Measurements from ENCODE around the gene ANO10.
"Not testable (repeated sequence)": the region's sequence is repeated elsewhere in the genome, so short reads cannot be mapped to it uniquely, and the experiment has no call there.

Gene ANO10

DNA sequence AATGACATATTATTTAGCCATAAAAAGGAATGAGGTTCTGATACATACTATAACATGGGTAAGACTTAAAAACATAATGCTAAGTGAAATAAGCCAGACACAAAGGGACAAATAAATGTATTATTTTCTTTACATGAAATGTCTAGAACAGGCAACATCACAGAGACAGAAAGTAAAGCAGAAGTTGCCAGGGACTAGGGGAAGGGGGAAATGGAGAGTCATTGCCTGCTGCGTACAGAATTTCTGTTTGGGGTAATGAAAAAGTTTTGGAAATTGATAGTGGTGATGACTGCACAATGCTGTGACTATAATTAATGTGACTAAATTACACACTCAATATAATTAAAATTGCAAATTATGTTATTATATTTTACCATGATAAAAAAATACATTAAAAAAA lies 99.9 kb downstream of the ANO10 start:
- DNase-seq (ENCODE audit: low read depth), result no peak

DNA sequence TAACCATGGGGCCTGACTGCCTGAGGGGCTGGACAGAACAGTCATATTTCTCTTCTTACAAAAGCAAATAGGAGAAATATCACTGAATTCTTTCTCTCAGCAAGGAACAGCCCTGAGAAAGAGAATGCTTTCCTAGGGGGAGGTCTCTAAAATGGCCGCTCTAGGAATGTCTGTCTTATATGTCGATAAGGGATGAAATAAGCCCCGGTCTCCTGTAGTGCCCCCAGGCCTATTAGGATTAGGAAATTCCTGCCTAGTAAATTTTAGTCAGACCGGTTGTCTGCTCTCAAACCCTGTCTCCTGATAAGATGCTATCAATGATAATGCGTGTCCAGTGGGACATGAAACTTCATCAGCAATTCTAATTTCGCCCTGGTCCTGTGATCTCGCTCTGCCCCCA lies 103.3 kb downstream of the ANO10 start:
- DNase-seq (ENCODE audit: low read depth), result not testable (repeated sequence)

DNA sequence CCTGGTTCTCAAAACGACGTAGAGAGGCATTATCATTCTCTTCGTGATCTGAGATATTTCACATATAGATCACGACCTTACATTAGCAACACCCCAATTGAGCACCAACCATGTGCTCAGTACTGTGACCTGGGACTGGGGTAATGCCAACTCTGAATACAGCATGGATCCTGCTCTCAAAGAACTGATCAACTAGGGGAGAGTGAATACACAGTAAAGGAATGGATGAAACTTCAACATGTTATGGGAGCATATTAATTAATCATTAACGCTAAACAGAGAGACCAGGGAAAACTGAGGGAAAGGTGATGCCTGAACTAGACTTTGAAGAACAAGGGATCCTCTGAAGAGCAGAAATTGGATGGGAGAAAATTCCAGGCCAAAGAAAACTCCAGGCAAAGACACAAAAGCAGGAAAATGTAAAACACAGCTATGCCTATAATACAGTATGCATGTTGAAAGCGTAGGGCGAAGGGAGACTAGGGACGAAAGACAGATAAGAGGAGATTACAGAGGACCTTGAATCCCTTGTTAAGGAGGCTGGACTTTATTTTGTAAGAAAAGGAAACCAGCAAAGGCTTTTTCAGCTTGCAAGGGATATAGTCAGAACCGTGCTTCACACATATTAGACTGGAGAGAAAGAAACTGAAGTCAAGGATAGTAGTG lies 105.7 kb downstream of the ANO10 start:
- no peak for DNase-seq (ENCODE audit: low read depth)

- no peak for DNase-seq (ENCODE audit: low read depth)
These were observed 106.4 kb downstream of the ANO10 start for GRCh38 chr3:43515208-43515917.

GRCh38 chr3:43512754-43513404 lies 108.9 kb downstream of the ANO10 start:
- no peak for DNase-seq (ENCODE audit: low read depth)

DNA sequence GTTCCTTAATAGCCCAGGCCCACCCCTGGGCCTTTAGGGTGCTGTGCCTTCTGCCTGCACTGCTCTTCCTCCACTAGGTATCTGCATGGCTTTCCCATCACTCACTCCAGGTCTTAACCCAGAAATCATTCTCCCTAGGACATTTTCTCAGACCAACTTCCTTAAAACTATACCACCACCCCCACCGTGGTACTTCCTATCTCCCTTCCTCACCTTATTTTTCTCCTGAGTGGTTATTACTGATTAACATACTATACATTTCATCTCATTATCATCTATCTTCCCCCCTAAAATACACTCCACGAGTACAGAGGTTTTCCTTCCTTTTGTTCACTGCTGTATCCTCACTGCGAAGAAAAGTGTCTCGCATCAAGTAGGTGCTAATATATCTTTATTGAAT lies 115.2 kb downstream of the ANO10 start:
- DNase-seq (ENCODE audit: low read depth), result no peak

- DNase-seq (ENCODE audit: low read depth), result no peak
These were observed 116.5 kb downstream of the ANO10 start for GRCh38 chr3:43505351-43505750.

DNA sequence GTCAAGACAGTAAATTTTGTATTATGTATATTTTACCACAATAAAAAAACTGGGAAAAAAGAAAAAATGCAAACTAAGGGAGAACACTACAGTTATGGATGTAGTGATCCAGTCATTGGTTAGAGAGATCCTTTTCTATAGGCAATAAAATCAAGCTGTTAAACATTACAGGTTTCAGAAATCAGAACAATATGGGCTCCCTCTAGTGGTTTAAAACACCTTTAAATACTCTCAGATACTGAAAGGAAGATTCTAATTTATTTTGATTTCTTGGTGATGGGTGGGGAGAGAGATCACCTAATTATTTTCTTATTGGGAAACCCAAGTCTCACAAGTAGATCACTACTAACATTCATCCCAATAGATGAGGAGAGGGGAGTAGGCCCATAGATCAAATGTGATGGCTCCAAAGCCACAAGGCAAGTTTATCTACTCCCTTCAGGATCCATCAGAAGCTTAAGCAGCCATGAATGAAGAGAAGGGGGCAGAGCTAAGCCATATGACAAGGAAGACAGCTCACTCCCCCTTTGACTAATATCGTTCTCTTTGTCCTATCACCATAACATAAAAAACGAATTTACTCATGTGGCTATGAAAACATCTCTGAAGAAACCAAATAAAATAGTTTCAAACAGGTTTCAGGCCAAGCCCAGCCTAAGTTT lies 118.6 kb downstream of the ANO10 start:
- DNase-seq (ENCODE audit: low read depth), result no peak

DNA sequence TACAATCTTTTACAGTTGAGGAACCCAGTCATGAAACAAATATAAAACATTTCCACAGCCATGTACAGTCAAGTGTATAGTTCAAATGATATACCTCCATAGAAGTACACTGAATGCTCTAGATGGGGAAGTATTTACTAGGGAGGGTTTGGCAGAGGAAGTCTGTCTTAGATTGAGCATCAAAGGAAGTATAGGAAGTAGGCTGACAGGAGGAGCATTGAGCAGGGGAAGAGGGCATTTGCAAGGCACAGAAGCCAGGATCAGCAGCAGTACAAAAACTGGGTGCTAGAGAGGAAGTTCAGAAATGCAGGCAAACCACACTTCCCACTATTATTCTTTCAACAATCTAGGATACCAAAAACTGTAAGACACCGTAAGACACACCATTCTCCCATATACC lies 122.6 kb downstream of the ANO10 start:
- DNase-seq (ENCODE audit: low read depth), result no peak

GRCh38 chr3:43497905-43498365 lies 123.9 kb downstream of the ANO10 start:
- no peak for DNase-seq (ENCODE audit: low read depth)

DNA sequence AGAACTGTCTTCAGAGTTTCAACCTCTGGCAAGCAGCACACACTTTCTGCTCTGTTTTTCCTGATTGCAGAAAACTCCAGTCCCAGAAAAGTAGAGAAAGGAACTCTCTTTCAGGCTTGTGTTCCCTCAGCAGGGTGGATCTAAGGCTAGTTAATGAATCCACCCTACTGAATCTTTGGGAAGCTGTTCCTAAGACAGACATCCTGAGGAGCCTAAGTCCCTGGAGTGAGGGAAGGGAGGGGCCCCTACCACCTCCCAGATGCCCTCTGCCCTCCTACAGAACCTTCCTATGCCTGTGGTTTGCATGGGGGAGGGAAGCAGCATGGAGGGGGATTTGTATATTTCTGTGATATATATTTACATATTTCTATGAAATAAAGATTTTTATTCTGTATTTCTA lies 124.4 kb downstream of the ANO10 start:
- DNase-seq (ENCODE audit: low read depth), result no peak

DNA sequence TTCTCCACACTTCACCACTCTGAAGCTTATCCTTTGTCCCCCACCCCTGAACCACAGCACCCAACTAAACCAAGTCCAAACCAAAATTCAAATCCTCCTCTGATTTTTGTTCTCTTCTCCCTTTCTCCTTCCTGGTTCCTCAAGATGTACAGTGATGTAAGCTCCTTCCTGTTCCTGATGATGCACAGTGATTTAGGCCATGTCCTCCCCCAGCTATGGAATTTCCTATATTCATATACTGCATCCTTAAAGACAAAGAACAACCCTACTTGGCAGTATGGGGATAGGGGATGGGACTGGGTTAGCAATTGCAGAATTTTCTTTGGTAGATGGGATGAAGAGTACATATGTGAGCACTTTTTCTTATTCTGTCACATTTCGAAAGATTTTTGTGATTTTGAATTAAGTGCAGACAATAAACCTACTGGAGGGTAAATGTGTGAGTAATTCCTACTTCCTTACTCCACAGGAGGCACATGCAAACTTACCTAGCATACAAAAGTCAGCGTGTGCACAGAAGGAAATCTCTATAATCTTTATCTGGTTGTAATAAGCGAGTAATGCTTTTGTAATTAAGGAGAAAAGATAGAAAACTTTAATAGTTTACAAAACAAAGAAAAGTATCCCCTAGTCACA lies 125.0 kb downstream of the ANO10 start:
- DNase-seq (ENCODE audit: low read depth), result no peak

- DNase-seq (ENCODE audit: low read depth), result not testable (repeated sequence)
These were observed 128.9 kb downstream of the ANO10 start for GRCh38 chr3:43492932-43493331.

GRCh38 chr3:43491807-43492206 lies 130.0 kb downstream of the ANO10 start:
- DNase-seq (ENCODE audit: low read depth), result not testable (repeated sequence)

GRCh38 chr3:43490640-43491185 lies 131.1 kb downstream of the ANO10 start:
- DNase-seq (ENCODE audit: low read depth), result no peak

GRCh38 chr3:43489930-43490329 lies 131.9 kb downstream of the ANO10 start:
- DNase-seq (ENCODE audit: low read depth), result no peak

- no peak for DNase-seq (ENCODE audit: low read depth)
These were observed 135.9 kb downstream of the ANO10 start for GRCh38 chr3:43485931-43486330.

DNA sequence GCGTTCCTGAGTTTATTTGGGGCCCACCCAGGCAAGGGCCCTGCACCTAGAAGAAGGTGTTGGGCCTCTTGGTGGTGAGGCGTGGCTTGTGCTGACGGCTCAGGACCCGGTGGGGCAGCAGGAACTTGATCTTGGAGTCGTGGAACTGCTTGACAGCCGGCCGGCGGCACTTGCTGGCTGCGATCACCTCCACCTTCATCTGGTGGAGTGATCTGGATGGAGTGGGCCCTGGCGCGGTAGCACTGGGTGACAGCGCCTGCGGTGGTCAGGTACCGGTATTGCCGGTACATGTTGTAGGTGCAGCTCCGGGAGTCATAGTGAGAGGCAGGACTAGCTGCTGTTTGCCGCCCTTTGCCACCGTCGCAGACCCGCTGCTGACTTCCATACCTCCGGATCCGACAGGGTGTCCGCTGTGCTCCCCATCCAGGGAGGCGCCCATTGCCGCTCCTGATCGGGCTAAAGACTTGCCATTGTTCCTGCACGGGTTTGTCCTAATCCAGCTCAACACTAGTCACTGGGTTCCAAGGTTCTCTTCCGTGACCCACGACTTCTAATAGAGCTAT lies 136.8 kb downstream of the ANO10 start:
- no peak for DNase-seq (ENCODE audit: low read depth)

GRCh38 chr3:43481375-43481774 lies 140.4 kb downstream of the ANO10 start:
- no peak for DNase-seq (ENCODE audit: low read depth)

DNA sequence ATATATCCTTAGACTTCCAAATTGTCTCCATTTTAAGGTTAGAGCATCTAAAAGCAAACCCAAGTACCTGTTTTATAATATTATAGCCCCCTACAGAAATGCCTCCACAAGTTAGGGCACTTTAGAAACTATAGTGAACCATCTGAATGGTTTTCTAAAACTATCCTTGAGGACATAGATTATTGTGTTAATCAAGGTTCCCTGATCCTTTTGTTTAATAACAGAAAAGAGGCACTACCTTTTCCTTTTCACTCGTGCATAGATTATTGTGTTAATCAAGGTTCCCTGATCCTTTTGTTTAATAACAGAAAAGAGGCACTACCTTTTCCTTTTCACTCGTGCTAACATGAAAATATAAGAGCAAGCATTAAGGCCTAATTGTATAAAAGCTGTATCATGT lies 143.0 kb downstream of the ANO10 start:
- DNase-seq (ENCODE audit: low read depth), result not testable (repeated sequence)

DNA sequence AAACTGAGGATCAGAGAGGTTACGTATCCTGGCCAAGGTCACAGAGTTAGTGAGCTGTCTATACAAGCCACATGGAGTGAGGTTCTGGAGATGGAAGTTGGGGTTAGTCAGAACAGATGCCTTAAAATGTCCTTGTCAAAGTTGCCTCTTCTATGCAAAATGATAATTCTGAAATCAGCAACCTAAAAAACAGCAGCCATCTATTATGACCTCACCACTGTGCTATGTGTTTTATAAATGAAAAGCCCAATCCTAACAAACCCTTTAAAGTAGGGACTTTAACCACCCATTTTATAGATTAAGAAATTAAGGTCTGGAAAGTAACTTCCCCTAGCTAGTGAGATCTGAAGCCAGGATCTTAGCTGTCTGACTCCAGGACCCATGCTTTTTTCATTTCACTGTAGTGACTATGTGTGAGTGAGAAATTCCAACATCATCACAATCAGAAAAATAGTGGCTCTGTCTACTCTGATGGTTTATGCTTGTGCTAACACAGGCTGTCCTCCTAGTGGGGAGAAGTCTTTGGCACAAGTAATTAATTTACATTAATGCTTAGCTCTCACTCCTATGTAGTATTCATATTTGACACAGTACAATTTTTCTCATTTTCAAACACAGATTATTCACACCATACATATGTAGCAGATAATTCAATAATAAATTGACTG lies 143.6 kb downstream of the ANO10 start:
- DNase-seq (ENCODE audit: low read depth), result no peak
